H1 (cell line): ENCODE data around the gene TEX101. TPM values are rescaled to one million over a fixed set of nuclear protein-coding genes. Genes with fewer than 3 reads are reported as not detected.
"Not testable (repeated sequence)": the region's sequence is repeated elsewhere in the genome, so short reads cannot be mapped to it uniquely, and the experiment has no call there.

Experiments used
- CTCF ChIA-PET: fragments of 300-600 bp; sonication (Branson Sonifier 250); formaldehyde crosslinking; loops from one replicate; lab custom pipeline; 2021; ENCODE audit not compliant: partially characterized antibody; lab: Charles Lee
- POLR2A ChIA-PET: fragments of 300-600 bp; sonication (Branson Sonifier 250); formaldehyde crosslinking; loops from one replicate; lab custom pipeline; 2021; ENCODE audit warnings: inconsistent platforms; ENCODE audit not compliant: partially characterized antibody; lab: Charles Lee
- DNase-seq, 2 experiments: peaks; one replicate each; pipeline versions ENCODE4 v3.0.0 to v3.0.0-alpha.2; 2010 to 2022; ENCODE audit warnings: low spot score in 2 of 2, low read depth in 1 of 2, mixed read lengths in 1 of 2
- FAIRE-seq: peaks from 2 replicates; lab custom pipeline; 2011; peaks lifted over from hg19 to GRCh38; lab: Jason Lieb, UNC
- H2AFZ ChIP-seq: 2 replicates; pipeline ENCODE4 v1.8.1; 2012; ENCODE audit warnings: low read length, inconsistent platforms
- H2AK5ac ChIP-seq: 2 replicates; pipeline ENCODE4 v1.6.1; 2013; ENCODE audit warnings: low read depth, low read length
- H2BK120ac ChIP-seq: replicated peaks from 2 replicates; pipeline ENCODE3; 2013; ENCODE audit warnings: low read depth, low read length, inconsistent platforms
- H2BK12ac ChIP-seq: 2 replicates; pipeline ENCODE4 v1.6.1; 2013; ENCODE audit warnings: low read depth, low read length
- H2BK15ac ChIP-seq: 2 replicates; pipeline ENCODE4 v1.6.1; 2013; ENCODE audit warnings: low read length
- H2BK20ac ChIP-seq: 2 replicates; pipeline ENCODE4 v1.6.1; 2013; ENCODE audit warnings: low read length
- H2BK5ac ChIP-seq: 2 replicates; pipeline ENCODE4 v1.6.1; 2013; ENCODE audit warnings: low read depth, low read length
- H3K14ac ChIP-seq: 2 replicates; pipeline ENCODE4 v1.6.1; 2013; ENCODE audit warnings: inconsistent platforms; ENCODE audit not compliant: insufficient read length
- H3K18ac ChIP-seq: 2 replicates; pipeline ENCODE4 v1.6.1; 2013; ENCODE audit warnings: low read length; ENCODE audit errors: extremely low read depth
- H3K23ac ChIP-seq: 2 replicates; pipeline ENCODE4 v1.6.1; 2013; ENCODE audit warnings: inconsistent platforms; ENCODE audit not compliant: insufficient read length
- H3K23me2 ChIP-seq: 2 replicates; pipeline ENCODE4 v1.6.1; 2013; ENCODE audit warnings: low read depth, low read length
- H3K27ac ChIP-seq: 2 replicates; pipeline ENCODE4 v1.6.1; 2011; ENCODE audit warnings: low read depth, low read length, inconsistent platforms
- H3K27me3 ChIP-seq, 4 experiments: replicated peaks in 1 of 4; 1 replicate in 1 of 4; 2 replicates in 3 of 4; pipeline versions ENCODE4 v1.6.1 to v1.8.1; 2011 to 2013; ENCODE audit warnings: low read length in 3 of 4, mild to moderate bottlenecking in 3 of 4, inconsistent platforms in 2 of 4, mixed read lengths in 2 of 4, moderate library complexity in 1 of 4; ENCODE audit not compliant: control insufficient read depth in 3 of 4, insufficient read depth in 3 of 4; ENCODE audit errors: extremely low read depth in 1 of 4
- H3K36me3 ChIP-seq, 4 experiments: 2 replicates each; pipeline versions ENCODE4 v1.6.1 to v1.8.1; 2011 to 2013; ENCODE audit warnings: mild to moderate bottlenecking in 4 of 4, low read length in 3 of 4, moderate library complexity in 2 of 4, control low read depth in 1 of 4, inconsistent platforms in 1 of 4; ENCODE audit not compliant: insufficient read depth in 4 of 4, control insufficient read depth in 2 of 4
- H3K4ac ChIP-seq: replicated peaks from 2 replicates; pipeline ENCODE3; 2013; ENCODE audit warnings: low read length, low read depth, mixed read lengths, inconsistent platforms; ENCODE audit not compliant: insufficient read length
- H3K4me1 ChIP-seq, 4 experiments: replicated peaks in 1 of 4; 1 replicate in 1 of 4; 2 replicates in 3 of 4; pipeline versions ENCODE4 v1.6.1 to v1.8.1; 2011 to 2013; ENCODE audit warnings: low read length in 3 of 4, inconsistent platforms in 2 of 4, mixed read lengths in 1 of 4; ENCODE audit not compliant: insufficient read depth in 4 of 4, control insufficient read depth in 3 of 4
- H3K4me2 ChIP-seq, 2 experiments: 2 replicates each; pipeline versions ENCODE4 v1.6.1 to v1.8.1; 2011 to 2013; ENCODE audit warnings: low read depth in 2 of 2, low read length in 2 of 2, control low read depth in 1 of 2, inconsistent platforms in 1 of 2, mild to moderate bottlenecking in 1 of 2; ENCODE audit not compliant: insufficient read depth in 1 of 2
- H3K4me3 ChIP-seq, 4 experiments: fragments of 200-600, 300-600 bp in 1 of 4; sonication (generic), shearing (Covaris generic), sonication (Bioruptor Twin) in 1 of 4; 2 replicates each; pipeline versions ENCODE4 v1.5.1 to v1.8.1; 2011 to 2016; ENCODE audit warnings: low read length in 4 of 4, low read depth in 3 of 4, control low read depth in 2 of 4, inconsistent platforms in 2 of 4, mild to moderate bottlenecking in 2 of 4, mixed read lengths in 1 of 4, moderate library complexity in 1 of 4; ENCODE audit not compliant: insufficient read depth in 2 of 4; ENCODE audit errors: extremely low read depth in 1 of 4
- H3K56ac ChIP-seq: replicated peaks from 2 replicates; pipeline ENCODE3; 2013; ENCODE audit warnings: low read depth, mild to moderate bottlenecking, mixed read lengths, low read length, inconsistent platforms; ENCODE audit not compliant: insufficient read length
- H3K79me1 ChIP-seq: 2 replicates; pipeline ENCODE4 v1.6.1; 2013; ENCODE audit warnings: low read depth, low read length, control low read depth
- H3K79me2 ChIP-seq, 2 experiments: 2 replicates each; pipeline versions ENCODE4 v1.6.1 to v1.8.1; 2012 to 2013; ENCODE audit warnings: low read length in 2 of 2, mild to moderate bottlenecking in 2 of 2, inconsistent platforms in 1 of 2; ENCODE audit not compliant: insufficient read depth in 2 of 2, control insufficient read depth in 1 of 2
- H3K9ac ChIP-seq, 4 experiments: replicated peaks in 1 of 4; 1 replicate in 1 of 4; 2 replicates in 3 of 4; pipeline versions ENCODE4 v1.6.1 to v1.8.1; 2011 to 2013; ENCODE audit warnings: low read depth in 3 of 4, low read length in 3 of 4, control low read depth in 2 of 4, mild to moderate bottlenecking in 2 of 4, moderate library complexity in 2 of 4, inconsistent platforms in 1 of 4; ENCODE audit errors: extremely low read depth in 1 of 4
- H3K9me3 ChIP-seq, 2 experiments: 2 replicates each; pipeline versions ENCODE4 v1.6.1 to v1.8.1; 2012 to 2013; ENCODE audit warnings: mild to moderate bottlenecking in 2 of 2, moderate library complexity in 2 of 2, control low read depth in 1 of 2, inconsistent platforms in 1 of 2, low read depth in 1 of 2, low read length in 1 of 2, mixed read lengths in 1 of 2; ENCODE audit not compliant: insufficient read depth in 2 of 2
- H4K20me1 ChIP-seq, 2 experiments: replicated peaks in 1 of 2; 2 replicates each; pipeline versions ENCODE3 to v1.8.1; 2011 to 2013; ENCODE audit warnings: inconsistent platforms in 2 of 2, low read length in 2 of 2, mild to moderate bottlenecking in 1 of 2; ENCODE audit not compliant: insufficient read depth in 2 of 2, control insufficient read depth in 1 of 2
- H4K5ac ChIP-seq: 2 replicates; pipeline ENCODE4 v1.6.1; 2013; ENCODE audit warnings: low read length, low read depth, mixed read lengths, inconsistent platforms; ENCODE audit not compliant: insufficient read length
- H4K8ac ChIP-seq: 2 replicates; pipeline ENCODE4 v1.8.0; 2013; ENCODE audit warnings: mild to moderate bottlenecking, moderate library complexity, low read length, inconsistent platforms; ENCODE audit not compliant: insufficient read depth; ENCODE audit errors: extremely low read depth
- H4K91ac ChIP-seq: replicated peaks from 2 replicates; pipeline ENCODE3; 2013; ENCODE audit warnings: low read length, mixed read lengths, inconsistent platforms; ENCODE audit not compliant: insufficient read length
- WGBS, 2 experiments: shearing (Covaris generic) in 1 of 2; methylation state at CpG; one replicate each; pipeline versions ENCODE4 v1.1.6 to v1.1.7; 2013 to 2015; ENCODE audit warnings: low lambda C conversion rate in 2 of 2, mixed read lengths in 2 of 2, inconsistent platforms in 1 of 2, low coverage in 1 of 2, missing lambda C conversion rate in 1 of 2; ENCODE audit not compliant: insufficient replicate concordance in 2 of 2, insufficient coverage in 1 of 2, insufficient read length in 1 of 2; ENCODE audit errors: extremely low coverage in 1 of 2, missing lambda C conversion rate in 1 of 2; 5-methylcytosine and 5-hydroxymethylcytosine counted together
- polyA plus RNA-seq, 7 experiments: library from polyadenylated mRNA; depleted of rRNA in 3 of 7; stranded (reverse) in 5 of 7; unstranded in 2 of 7; fragments of >200 nt in 5 of 7; fragments of 200-250 nt in 2 of 7; gene quantifications; 1 replicate in 5 of 7; 2 replicates in 1 of 7; 4 replicates in 1 of 7; pipeline versions ENCODE4 v1.2.1 to v1.2.3, GENCODE V29; 2011 to 2013; ENCODE audit warnings: missing spikeins in 2 of 7, mixed read lengths in 2 of 7
- total RNA-seq: library from RNA; stranded (reverse); fragmentation: NEBNext Ultra II Directional; extraction: Animal tissue kit (Norgen Biotek cat#: 25700); gene quantifications from 2 replicates; pipeline ENCODE4 v1.2.1, GENCODE V29; 2021

Gene TEX101
- total and polyA plus RNA-seq, 2 of the 8 experiments (the other 6 are each of a cell fraction or from before 2014, with no cell fraction given) = 0.12 TPM; not detected in 1

DNA sequence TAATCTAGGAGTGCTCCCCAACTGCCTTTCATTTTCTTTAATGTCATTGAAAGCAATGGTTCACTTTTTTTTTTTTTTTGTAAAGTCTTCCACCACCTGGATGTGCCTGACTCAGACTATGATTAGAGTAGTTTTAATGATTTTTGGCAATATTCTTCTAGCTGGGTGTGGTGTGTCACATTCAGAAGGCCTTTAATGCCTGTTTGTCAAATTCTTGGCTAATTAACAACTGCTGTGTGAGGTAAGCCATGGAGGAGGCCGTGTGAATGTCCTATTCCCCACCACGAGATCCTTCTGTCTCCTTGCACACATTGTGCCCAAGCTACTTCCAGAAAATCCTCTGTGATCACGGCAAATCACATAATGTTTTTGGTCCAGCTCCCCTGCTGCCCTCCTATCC, 30.9 kb upstream of the TEX101 start:
- H3K14ac ChIP-seq, H3K56ac ChIP-seq, DNase-seq, H4K5ac ChIP-seq, FAIRE-seq, H4K20me1 ChIP-seq, H3K4me1 ChIP-seq, H2AFZ ChIP-seq, H4K8ac ChIP-seq, H4K91ac ChIP-seq, H3K36me3 ChIP-seq, H3K9ac ChIP-seq, H2BK12ac ChIP-seq, POLR2A ChIA-PET, H3K4me2 ChIP-seq, H2AK5ac ChIP-seq, H3K18ac ChIP-seq, H2BK5ac ChIP-seq, H3K23me2 ChIP-seq, H2BK120ac ChIP-seq, H3K9me3 ChIP-seq, H3K4ac ChIP-seq, H3K23ac ChIP-seq, H3K79me1 ChIP-seq, H3K27ac ChIP-seq, H3K27me3 ChIP-seq, H2BK20ac ChIP-seq, H3K4me3 ChIP-seq, H2BK15ac ChIP-seq, H3K79me2 ChIP-seq: not testable (repeated sequence)
- CTCF ChIA-PET = interaction anchor here (0.6 kb wide), 1 partner anchor 35 kb away, joined by 3 read pairs; no protein-coding TSS in a partner anchor
- 93% methylated on average over 3 of the region's 3 CpGs; no CpG with 5 or more reads in 1 of the 2 experiments for WGBS, 2 experiments

DNA sequence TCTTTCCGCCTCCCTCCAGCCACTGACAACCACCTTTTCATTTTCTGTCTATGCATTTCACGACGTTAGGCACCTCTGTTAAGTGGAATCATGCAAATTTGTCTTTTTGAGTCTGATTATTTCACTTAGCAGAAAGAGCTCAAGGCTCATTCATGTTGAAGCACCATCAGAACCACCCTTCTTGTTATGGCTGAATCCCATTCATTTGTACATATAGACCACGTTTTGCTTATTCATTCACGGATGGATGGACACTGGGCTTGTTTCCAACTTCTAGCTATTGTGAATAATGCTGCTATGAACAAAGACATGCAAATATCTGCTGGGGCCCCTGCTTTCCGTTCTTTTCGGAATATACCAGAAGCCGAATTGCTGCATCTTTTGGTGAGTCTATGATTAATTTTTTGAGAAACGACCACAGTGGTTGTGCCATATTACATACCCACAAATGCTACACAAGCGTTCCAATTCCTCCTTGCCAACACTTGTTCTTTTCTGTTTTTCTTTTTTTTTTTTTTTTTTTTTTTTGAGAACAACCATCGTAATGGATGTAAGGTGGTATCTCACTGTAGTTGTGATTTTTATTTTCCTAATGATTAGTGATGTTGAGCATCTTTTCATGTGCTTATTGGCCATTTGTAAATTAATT, 23.7 kb upstream of the TEX101 start:
- H3K18ac ChIP-seq, H2BK12ac ChIP-seq, H4K5ac ChIP-seq, H2BK20ac ChIP-seq, H3K9ac ChIP-seq, H4K20me1 ChIP-seq, H2AFZ ChIP-seq, H3K36me3 ChIP-seq, H3K4me2 ChIP-seq, H3K4me1 ChIP-seq, H3K79me2 ChIP-seq, H3K27ac ChIP-seq, H2BK5ac ChIP-seq, POLR2A ChIA-PET, H3K14ac ChIP-seq, H3K27me3 ChIP-seq, H2BK120ac ChIP-seq, FAIRE-seq, H4K8ac ChIP-seq, H3K9me3 ChIP-seq, H4K91ac ChIP-seq, H3K56ac ChIP-seq, H2BK15ac ChIP-seq, DNase-seq, H3K79me1 ChIP-seq, H3K4ac ChIP-seq, H3K23ac ChIP-seq, H2AK5ac ChIP-seq, H3K4me3 ChIP-seq, H3K23me2 ChIP-seq: not testable (repeated sequence)
- WGBS, 2 experiments = 86 to 100% methylated on average over 1 to 11 of the region's 11 CpGs
- CTCF ChIA-PET = interaction anchor here (1.1 kb wide), 1 partner anchor 1282 kb away, joined by 3 read pairs; no protein-coding TSS in a partner anchor
